NB4 (cell line): ENCODE measurements around the gene C1QTNF9B.

Experiments
- MYC ChIP-seq: IDR thresholded peaks from 2 replicates; pipeline ENCODE4 v1.6.1; 2011; ENCODE audit warnings: low read depth, low read length
- TF ChIP-seq, protein P1 (sequence below): IDR thresholded peaks from one replicate; pipeline ENCODE4 v1.5.1; 2012; ENCODE audit warnings: low read depth, low read length

GRCh38 chr13:23922005-23922932, 25.0 kb upstream of the C1QTNF9B start:
- TF ChIP-seq, protein P1, sequence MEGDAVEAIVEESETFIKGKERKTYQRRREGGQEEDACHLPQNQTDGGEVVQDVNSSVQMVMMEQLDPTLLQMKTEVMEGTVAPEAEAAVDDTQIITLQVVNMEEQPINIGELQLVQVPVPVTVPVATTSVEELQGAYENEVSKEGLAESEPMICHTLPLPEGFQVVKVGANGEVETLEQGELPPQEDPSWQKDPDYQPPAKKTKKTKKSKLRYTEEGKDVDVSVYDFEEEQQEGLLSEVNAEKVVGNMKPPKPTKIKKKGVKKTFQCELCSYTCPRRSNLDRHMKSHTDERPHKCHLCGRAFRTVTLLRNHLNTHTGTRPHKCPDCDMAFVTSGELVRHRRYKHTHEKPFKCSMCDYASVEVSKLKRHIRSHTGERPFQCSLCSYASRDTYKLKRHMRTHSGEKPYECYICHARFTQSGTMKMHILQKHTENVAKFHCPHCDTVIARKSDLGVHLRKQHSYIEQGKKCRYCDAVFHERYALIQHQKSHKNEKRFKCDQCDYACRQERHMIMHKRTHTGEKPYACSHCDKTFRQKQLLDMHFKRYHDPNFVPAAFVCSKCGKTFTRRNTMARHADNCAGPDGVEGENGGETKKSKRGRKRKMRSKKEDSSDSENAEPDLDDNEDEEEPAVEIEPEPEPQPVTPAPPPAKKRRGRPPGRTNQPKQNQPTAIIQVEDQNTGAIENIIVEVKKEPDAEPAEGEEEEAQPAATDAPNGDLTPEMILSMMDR = no peak
- TF ChIP-seq MYC = no peak
